Activated T-cell treated with anti-CD3 and anti-CD28 coated beads for 4 hours (primary cell): ENCODE measurements around the gene AGAP1.
"Not testable (repeated sequence)": the region's sequence is repeated elsewhere in the genome, so short reads cannot be mapped to it uniquely, and the experiment has no call there.

Experiments
- DNase-seq: peaks from one replicate; pipeline ENCODE4 v3.0.0-alpha.2; 2020

AGAP1 gene

GRCh38 chr2:236056141-236056540 is 562.3 kb downstream of the AGAP1 start:
- DNase-seq: no peak

- no peak for DNase-seq
Measured at GRCh38 chr2:236057375-236057774, 563.5 kb downstream of the AGAP1 start.

GRCh38 chr2:236061497-236061896 is 567.7 kb downstream of the AGAP1 start:
- DNase-seq: no peak

- DNase-seq: no peak
Measured at GRCh38 chr2:236061899-236062298, 568.1 kb downstream of the AGAP1 start.

GRCh38 chr2:236062806-236063205 is 569.0 kb downstream of the AGAP1 start:
- not testable (repeated sequence) for DNase-seq

- no peak for DNase-seq
Measured at GRCh38 chr2:236063994-236064393, 570.2 kb downstream of the AGAP1 start.

GRCh38 chr2:236065314-236066160 is 571.7 kb downstream of the AGAP1 start:
- DNase-seq: no peak

GRCh38 chr2:236070236-236070635 is 576.4 kb downstream of the AGAP1 start:
- no peak for DNase-seq

- no peak for DNase-seq
Measured at GRCh38 chr2:236073246-236073645, 579.4 kb downstream of the AGAP1 start.

- no peak for DNase-seq
Measured at GRCh38 chr2:236073867-236074655, 580.2 kb downstream of the AGAP1 start.

GRCh38 chr2:236075802-236076201 is 582.0 kb downstream of the AGAP1 start:
- DNase-seq: no peak

- no peak for DNase-seq
Measured at GRCh38 chr2:236078297-236079255, 584.7 kb downstream of the AGAP1 start.

GRCh38 chr2:236080412-236080811 is 586.6 kb downstream of the AGAP1 start:
- no peak for DNase-seq

- no peak for DNase-seq
Measured at GRCh38 chr2:236081171-236081570, 587.3 kb downstream of the AGAP1 start.

GRCh38 chr2:236082061-236082460 is 588.2 kb downstream of the AGAP1 start:
- no peak for DNase-seq

- no peak for DNase-seq
Measured at GRCh38 chr2:236083934-236084333, 590.1 kb downstream of the AGAP1 start.

GRCh38 chr2:236085211-236085610 is 591.4 kb downstream of the AGAP1 start:
- no peak for DNase-seq

GRCh38 chr2:236085647-236086046 is 591.8 kb downstream of the AGAP1 start:
- no peak for DNase-seq

GRCh38 chr2:236086403-236086970 is 592.6 kb downstream of the AGAP1 start:
- no peak for DNase-seq

GRCh38 chr2:236086971-236087465 is 593.2 kb downstream of the AGAP1 start:
- DNase-seq: no peak

GRCh38 chr2:236088368-236089057 is 594.7 kb downstream of the AGAP1 start:
- no peak for DNase-seq
